ENCODE measurements around the gene PRSS2. TPM values are rescaled to one million over a fixed set of nuclear protein-coding genes. Genes with fewer than 3 reads are reported as not detected.
"Not testable (repeated sequence)": the region's sequence is repeated elsewhere in the genome, so short reads cannot be mapped to it uniquely, and the experiment has no call there.

Gene PRSS2
- total RNA-seq = not detected

DNA sequence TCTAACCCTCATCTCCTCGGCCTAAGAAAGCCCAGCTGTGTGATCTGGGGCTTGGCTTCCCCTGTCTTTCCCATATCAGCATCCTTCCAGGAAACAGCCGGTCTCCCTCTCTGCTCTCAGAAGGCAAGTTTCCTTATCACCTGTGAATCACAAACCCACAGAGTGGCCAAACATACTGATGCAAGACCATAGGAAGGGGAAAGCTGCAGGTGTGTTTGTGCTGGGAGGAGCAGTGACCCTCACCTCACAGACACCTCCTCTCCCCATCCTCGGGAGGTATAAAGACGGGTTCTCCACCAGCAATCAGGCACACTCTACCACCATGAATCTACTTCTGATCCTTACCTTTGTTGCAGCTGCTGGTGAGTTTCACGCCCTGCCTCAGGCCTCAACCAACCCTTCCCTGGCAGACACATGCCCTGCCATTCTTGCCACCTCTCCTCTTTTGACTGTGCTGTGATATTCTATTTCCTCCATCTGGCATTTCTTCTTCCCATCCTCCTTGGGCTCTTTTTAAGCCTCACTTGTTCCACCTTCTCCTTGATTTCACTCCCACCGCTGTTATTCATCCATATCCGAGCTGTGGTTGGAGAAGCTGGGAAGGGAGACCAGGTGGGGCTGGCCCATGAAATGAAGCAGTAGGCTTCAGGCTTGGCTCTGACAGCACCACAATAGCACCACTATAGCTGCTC, at the start of gene PRSS2:
Gene PRSS2, plus strand, starts transcription at position 310 of the 692 bp plus-strand sequence. Its CDS starts 13 bp downstream, at position 323.
- Histone ChIP-seq H3K4me3 (ENCODE audit: low read length) (no peak within 1 kb of the TSS), H3K4me1 (ENCODE audit: insufficient read depth, low read length) (no peaks in the 10 kb centered on the region), H3K9me3 (ENCODE audit: low read depth, low read length) (no peaks in the 10 kb centered on the region), H3K27me3 (ENCODE audit: insufficient read depth, low read length) (no peaks in the 10 kb centered on the region)

DNA sequence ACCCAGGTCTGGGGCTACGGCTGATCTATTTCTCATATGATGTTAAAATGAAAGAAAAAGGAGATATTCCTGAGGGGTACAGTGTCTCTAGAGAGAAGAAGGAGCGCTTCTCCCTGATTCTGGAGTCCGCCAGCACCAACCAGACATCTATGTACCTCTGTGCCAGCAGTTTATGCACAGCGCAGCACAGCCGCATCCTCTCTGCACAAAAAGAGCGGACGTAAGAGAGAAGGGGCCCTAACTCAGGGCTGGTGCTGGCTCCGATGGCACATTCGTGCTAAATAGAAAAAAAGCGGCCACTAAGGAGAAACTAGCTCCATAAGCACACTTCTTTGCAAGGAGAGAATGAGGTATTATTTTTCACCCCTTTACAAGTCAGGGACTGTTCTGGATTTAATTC, 49.8 kb upstream of the PRSS2 start:
- H3K9me3 ChIP-seq (ENCODE audit: low read depth, low read length) = no peaks in the 10 kb centered on the region
- peaks cover 22% of the 10 kb centered on the region for H3K4me1 ChIP-seq (ENCODE audit: insufficient read depth, low read length)
- H3K27me3 ChIP-seq (ENCODE audit: insufficient read depth, low read length) = no peaks in the 10 kb centered on the region
- H3K4me3 ChIP-seq (ENCODE audit: low read length) = no peak overlapping the region

- Histone ChIP-seq H3K9me3 (ENCODE audit: low read depth, low read length) (no peaks in the 10 kb centered on the region), H3K27me3 (ENCODE audit: insufficient read depth, low read length) (no peaks in the 10 kb centered on the region), H3K4me3 (ENCODE audit: low read length) (no peak overlapping the region), H3K4me1 (ENCODE audit: insufficient read depth, low read length) (peaks cover 8% of the 10 kb centered on the region)
Measured at GRCh38 chr7:142722248-142722794, 48.4 kb upstream of the PRSS2 start.

DNA sequence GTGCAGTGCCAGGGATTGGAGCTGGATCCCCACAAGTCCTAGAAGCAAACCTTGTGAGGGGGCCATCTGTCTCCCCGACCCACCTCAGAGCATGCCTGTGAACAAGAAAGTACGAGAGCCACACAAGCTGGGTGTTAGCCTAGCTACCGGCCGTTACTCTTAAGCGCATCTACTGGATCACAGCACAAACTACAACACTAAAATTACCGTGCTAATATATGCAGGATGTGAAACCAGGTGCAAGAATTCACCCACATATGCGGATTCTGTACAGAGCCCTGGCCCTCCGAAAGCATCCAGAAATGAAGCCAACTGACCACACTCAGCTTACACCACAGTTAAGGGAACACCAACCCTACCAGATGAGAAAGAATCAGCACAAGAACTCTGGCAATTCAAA, 37.5 kb upstream of the PRSS2 start:
- H3K27me3 ChIP-seq (ENCODE audit: insufficient read depth, low read length) = no peaks in the 10 kb centered on the region
- no peaks in the 10 kb centered on the region for H3K9me3 ChIP-seq (ENCODE audit: low read depth, low read length)
- no peak overlapping the region for H3K4me3 ChIP-seq (ENCODE audit: low read length)
- H3K4me1 ChIP-seq (ENCODE audit: insufficient read depth, low read length) = no peaks in the 10 kb centered on the region

- Histone ChIP-seq H3K4me3 (ENCODE audit: low read length) (no peak overlapping the region), H3K27me3 (ENCODE audit: insufficient read depth, low read length) (no peaks in the 10 kb centered on the region), H3K9me3 (ENCODE audit: low read depth, low read length) (no peaks in the 10 kb centered on the region), H3K4me1 (ENCODE audit: insufficient read depth, low read length) (peaks cover 9% of the 10 kb centered on the region)
Measured at GRCh38 chr7:142739923-142740492, 30.8 kb upstream of the PRSS2 start.

DNA sequence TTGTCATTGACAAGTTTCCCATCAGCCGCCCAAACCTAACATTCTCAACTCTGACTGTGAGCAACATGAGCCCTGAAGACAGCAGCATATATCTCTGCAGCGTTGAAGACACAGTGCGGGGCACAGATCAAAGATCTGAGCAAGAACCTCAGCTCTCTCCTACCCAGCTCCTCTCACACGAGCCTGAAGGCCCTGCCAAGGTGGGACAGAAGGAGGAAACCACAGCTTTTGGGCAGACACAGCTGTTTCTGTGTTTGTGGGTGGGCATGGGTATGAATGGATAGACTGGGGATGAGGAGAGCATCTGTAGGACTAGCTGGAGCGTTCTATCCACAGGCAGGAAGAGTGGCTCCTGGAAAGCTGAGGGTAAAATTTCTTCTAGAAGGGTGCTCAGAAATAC, 30.0 kb upstream of the PRSS2 start:
- no peaks in the 10 kb centered on the region for H3K9me3 ChIP-seq (ENCODE audit: low read depth, low read length)
- peaks cover 9% of the 10 kb centered on the region for H3K4me1 ChIP-seq (ENCODE audit: insufficient read depth, low read length)
- H3K4me3 ChIP-seq (ENCODE audit: low read length) = no peak overlapping the region
- no peaks in the 10 kb centered on the region for H3K27me3 ChIP-seq (ENCODE audit: insufficient read depth, low read length)

GRCh38 chr7:142741932-142742331, 28.8 kb upstream of the PRSS2 start:
- not testable (repeated sequence) for H3K27me3 ChIP-seq (ENCODE audit: insufficient read depth, low read length); H3K4me3 ChIP-seq (ENCODE audit: low read length); H3K9me3 ChIP-seq (ENCODE audit: low read depth, low read length); H3K4me1 ChIP-seq (ENCODE audit: insufficient read depth, low read length)

DNA sequence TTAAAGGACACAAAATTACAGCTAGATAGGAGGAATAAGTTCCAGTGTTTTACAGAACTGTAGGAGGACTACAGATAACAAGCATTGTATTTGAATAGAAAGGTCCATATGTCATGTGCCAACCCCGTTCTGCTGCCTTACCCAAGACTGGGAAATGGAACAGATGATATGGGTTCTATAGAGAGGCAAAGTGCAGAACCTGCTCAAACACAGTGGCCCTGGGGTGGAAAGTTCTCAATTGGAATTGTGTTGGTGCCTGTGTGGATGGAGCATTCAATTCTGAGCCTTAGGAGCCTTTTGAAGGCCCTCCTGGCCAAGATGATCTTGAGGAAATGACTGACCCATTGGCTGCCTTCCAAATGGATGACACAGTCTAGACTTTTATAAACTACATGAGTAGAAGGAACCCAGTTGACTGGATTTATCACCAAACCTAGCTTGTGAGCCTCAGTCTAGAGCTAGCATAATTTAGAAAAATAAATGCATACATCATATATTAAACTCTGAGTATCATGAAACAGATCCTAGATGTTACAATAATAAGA, 25.6 kb upstream of the PRSS2 start:
- Histone ChIP-seq H3K4me3 (ENCODE audit: low read length) (no peak overlapping the region), H3K9me3 (ENCODE audit: low read depth, low read length) (no peaks in the 10 kb centered on the region), H3K27me3 (ENCODE audit: insufficient read depth, low read length) (no peaks in the 10 kb centered on the region), H3K4me1 (ENCODE audit: insufficient read depth, low read length) (peaks cover 2% of the 10 kb centered on the region)

- Histone ChIP-seq H3K27me3 (ENCODE audit: insufficient read depth, low read length) (no peaks in the 10 kb centered on the region), H3K4me3 (ENCODE audit: low read length) (no peak overlapping the region), H3K4me1 (ENCODE audit: insufficient read depth, low read length) (no peaks in the 10 kb centered on the region), H3K9me3 (ENCODE audit: low read depth, low read length) (no peaks in the 10 kb centered on the region)
Measured at GRCh38 chr7:142745745-142746144, 25.0 kb upstream of the PRSS2 start.

DNA sequence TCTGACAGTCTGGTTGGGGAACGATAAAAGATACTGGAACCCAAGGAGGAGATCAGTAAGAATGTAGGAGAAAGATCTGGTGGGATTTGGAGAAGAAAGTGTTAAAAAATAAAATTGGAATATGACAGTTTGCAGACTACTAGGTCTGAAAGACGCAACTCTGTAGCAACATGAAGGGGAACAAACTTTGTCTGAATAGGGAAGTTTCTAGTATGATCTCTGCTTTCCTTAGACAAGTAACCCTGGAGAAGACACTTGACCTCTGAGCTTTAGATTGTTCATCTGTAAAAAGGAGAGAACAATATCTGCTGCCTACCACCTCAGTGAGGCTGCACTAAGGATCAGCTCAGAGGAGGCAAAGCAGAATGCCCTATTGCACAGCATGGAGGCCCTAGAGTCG, 24.5 kb upstream of the PRSS2 start:
- Histone ChIP-seq H3K27me3 (ENCODE audit: insufficient read depth, low read length) (no peaks in the 10 kb centered on the region), H3K9me3 (ENCODE audit: low read depth, low read length) (no peaks in the 10 kb centered on the region), H3K4me1 (ENCODE audit: insufficient read depth, low read length) (no peaks in the 10 kb centered on the region), H3K4me3 (ENCODE audit: low read length) (no peak overlapping the region)

- H3K4me3 ChIP-seq (ENCODE audit: low read length); H3K4me1 ChIP-seq (ENCODE audit: insufficient read depth, low read length); H3K27me3 ChIP-seq (ENCODE audit: insufficient read depth, low read length); H3K9me3 ChIP-seq (ENCODE audit: low read depth, low read length): not testable (repeated sequence)
Measured at GRCh38 chr7:142748410-142748809, 22.4 kb upstream of the PRSS2 start.

DNA sequence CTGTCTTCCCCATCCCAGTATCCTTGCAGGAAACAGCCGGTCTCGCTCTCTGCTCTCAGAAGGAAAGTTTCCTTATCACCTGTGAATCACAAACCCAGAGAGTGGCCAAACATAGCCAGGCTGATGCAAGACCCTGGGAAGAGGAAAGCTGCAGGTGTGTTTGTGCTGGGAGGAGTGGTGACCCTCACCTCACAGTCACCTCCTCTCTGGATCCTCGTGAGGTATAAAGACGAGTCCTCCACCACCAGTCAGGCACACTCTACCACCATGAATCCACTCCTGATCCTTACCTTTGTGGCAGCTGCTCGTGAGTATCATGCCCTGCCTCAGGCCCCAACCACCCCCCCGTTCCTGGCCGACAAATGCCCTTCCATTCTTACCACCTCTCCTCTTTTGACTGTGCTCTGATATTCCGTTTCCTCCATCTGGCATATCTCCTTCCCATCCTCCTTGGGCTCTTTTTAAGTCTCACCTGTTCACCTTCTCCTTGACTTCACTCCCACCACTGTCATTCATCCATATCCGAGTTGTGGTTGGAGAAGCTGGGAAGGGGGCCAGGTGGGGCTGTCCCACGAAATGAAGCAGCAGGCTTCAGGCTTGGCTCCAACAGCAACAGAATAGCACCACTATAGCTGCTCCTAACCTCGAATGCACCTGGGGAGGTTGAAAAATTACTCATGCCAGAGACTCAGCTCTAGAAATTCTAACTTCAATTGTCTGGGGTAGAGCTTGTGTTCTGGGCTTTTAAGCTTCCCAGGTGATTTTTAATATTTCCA, 21.4 kb upstream of the PRSS2 start, which contains the start of gene PRSS1:
Gene PRSS1, plus strand, starts transcription at position 255 of the 776 bp plus-strand sequence. Its CDS starts 13 bp downstream, at position 268.
- Histone ChIP-seq H3K9me3 (ENCODE audit: low read depth, low read length) (no peaks in the 10 kb centered on the region), H3K4me3 (ENCODE audit: low read length) (no peak within 1 kb of the TSS), H3K27me3 (ENCODE audit: insufficient read depth, low read length) (no peaks in the 10 kb centered on the region), H3K4me1 (ENCODE audit: insufficient read depth, low read length) (no peaks in the 10 kb centered on the region)

DNA sequence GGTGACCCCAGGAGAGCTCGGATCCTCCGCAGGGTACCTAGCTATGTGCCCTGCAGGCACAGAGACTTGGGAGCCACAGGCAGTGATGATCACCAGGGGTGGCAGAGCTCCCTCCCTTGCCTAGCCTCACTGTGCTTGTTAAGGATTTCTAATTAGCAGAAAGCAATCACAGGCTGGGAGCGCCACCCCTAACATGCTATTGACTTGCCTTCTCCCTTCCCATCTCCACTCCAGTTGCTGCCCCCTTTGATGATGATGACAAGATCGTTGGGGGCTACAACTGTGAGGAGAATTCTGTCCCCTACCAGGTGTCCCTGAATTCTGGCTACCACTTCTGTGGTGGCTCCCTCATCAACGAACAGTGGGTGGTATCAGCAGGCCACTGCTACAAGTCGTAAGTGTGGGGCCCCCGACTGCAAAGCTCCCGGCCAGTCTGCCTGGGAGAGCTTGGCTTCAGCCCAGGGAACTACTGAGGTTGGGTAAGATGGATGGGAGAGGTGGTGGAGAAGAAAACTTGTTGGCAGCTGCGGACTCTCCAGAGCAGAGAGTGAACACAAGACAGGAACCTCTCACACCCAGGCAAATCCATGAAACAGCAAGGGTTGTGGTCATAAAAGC, 20.3 kb upstream of the PRSS2 start:
- Histone ChIP-seq H3K27me3 (ENCODE audit: insufficient read depth, low read length) (no peaks in the 10 kb centered on the region), H3K9me3 (ENCODE audit: low read depth, low read length) (no peaks in the 10 kb centered on the region), H3K4me3 (ENCODE audit: low read length) (no peak overlapping the region), H3K4me1 (ENCODE audit: insufficient read depth, low read length) (no peaks in the 10 kb centered on the region)

DNA sequence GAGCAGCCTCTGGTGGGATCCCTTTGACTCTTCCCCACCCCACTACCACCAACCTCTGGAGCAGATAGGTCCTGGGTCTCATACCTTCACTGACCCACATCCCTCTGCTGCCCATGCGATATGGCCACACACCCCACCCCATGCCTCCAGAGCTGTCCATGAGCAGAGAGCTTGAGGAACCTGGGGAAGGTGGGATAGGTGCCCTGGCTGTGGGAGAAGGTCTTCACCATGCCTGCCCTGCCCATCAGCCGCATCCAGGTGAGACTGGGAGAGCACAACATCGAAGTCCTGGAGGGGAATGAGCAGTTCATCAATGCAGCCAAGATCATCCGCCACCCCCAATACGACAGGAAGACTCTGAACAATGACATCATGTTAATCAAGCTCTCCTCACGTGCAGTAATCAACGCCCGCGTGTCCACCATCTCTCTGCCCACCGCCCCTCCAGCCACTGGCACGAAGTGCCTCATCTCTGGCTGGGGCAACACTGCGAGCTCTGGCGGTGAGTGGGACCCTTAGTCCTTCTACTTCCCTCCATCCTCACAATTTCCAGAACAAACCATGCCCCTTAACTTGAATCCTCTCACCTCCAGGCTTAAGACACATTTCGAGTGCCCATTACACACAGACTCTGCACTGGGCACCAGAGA, 19.1 kb upstream of the PRSS2 start:
- H3K4me3 ChIP-seq (ENCODE audit: low read length); H3K9me3 ChIP-seq (ENCODE audit: low read depth, low read length); H3K27me3 ChIP-seq (ENCODE audit: insufficient read depth, low read length); H3K4me1 ChIP-seq (ENCODE audit: insufficient read depth, low read length): not testable (repeated sequence)
